Spleen (tissue), 7 donors: ENCODE measurements around the gene GTF2H2C_2.
"Not testable (repeated sequence)": the region's sequence is repeated elsewhere in the genome, so short reads cannot be mapped to it uniquely, and the experiment has no call there.

Source experiments
- POLR2AphosphoS5 ChIP-seq, 3 donors: sonication (generic); formaldehyde crosslinking; IDR thresholded peaks; one replicate each; pipeline ENCODE4 v1.5.1; 2017; ENCODE audit warnings: antibody characterized with exemption in 3 of 3
- TF ChIP-seq, protein P1 (sequence below), 11 experiments: fragments of 200-600 bp in 7 of 11; fragments of 450-650 bp in 4 of 11; sonication (generic) in 4 of 11; IDR thresholded peaks in 8 of 11; conservative IDR thresholded peaks in 3 of 11; 1 replicate in 7 of 11; 2 replicates in 4 of 11; pipeline versions ENCODE4 v1.4.0 to v1.8.0; 2016 to 2021; ENCODE audit warnings: antibody characterized with exemption in 11 of 11, inconsistent platforms in 4 of 11, mild to moderate bottlenecking in 1 of 11
- donor health status: DM: no; HTN: no; CAD: no; lungs with moderate emphysema.
- donor health status: DM: no; HTN: no; CAD: no.
- donor health status: DM: no; HTN: no; CAD: no.

GRCh38 chr5:70464019-70464637 is 49.0 kb downstream of the GTF2H2C_2 start:
- TF ChIP-seq, protein P1, sequence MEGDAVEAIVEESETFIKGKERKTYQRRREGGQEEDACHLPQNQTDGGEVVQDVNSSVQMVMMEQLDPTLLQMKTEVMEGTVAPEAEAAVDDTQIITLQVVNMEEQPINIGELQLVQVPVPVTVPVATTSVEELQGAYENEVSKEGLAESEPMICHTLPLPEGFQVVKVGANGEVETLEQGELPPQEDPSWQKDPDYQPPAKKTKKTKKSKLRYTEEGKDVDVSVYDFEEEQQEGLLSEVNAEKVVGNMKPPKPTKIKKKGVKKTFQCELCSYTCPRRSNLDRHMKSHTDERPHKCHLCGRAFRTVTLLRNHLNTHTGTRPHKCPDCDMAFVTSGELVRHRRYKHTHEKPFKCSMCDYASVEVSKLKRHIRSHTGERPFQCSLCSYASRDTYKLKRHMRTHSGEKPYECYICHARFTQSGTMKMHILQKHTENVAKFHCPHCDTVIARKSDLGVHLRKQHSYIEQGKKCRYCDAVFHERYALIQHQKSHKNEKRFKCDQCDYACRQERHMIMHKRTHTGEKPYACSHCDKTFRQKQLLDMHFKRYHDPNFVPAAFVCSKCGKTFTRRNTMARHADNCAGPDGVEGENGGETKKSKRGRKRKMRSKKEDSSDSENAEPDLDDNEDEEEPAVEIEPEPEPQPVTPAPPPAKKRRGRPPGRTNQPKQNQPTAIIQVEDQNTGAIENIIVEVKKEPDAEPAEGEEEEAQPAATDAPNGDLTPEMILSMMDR (IDR thresholded peaks at IDR 0.05 in 8 of 11, conservative IDR thresholded peaks at IDR 0.05 in 3 of 11), result not testable (repeated sequence)
- TF ChIP-seq POLR2AphosphoS5 (IDR thresholded peaks at IDR 0.05), result not testable (repeated sequence)
